SK-N-SH treated with all-trans-retinoic acid at 6 μM for 48 hours (cell line): ENCODE data around the gene RIOX2.

Source experiments
- ATAC-seq: fragments of 200-7000 bp; cut with Tn5 transposase; 3 replicates; pipeline ENCODE4 v1.9.1; 2020; ENCODE audit warnings: mild to moderate bottlenecking, moderate library complexity
- ARNTL ChIP-seq: fragments of 450-650 bp; formaldehyde crosslinking; IDR thresholded peaks from 2 replicates; pipeline ENCODE4 v1.5.0; 2020; ENCODE audit warnings: low read depth, mild to moderate bottlenecking, moderate library complexity, borderline replicate concordance
- CREB5 ChIP-seq: fragments of 250-450 bp; sonication (Bioruptor Pico); IDR thresholded peaks from 2 replicates; pipeline ENCODE4 v1.5.1; 2020; ENCODE audit warnings: low read depth, mild to moderate bottlenecking, moderate library complexity
- CSDC2 ChIP-seq: fragments of 250-450 bp; sonication (Bioruptor Pico); IDR thresholded peaks from 2 replicates; pipeline ENCODE4 v1.5.0; 2020; ENCODE audit warnings: mild to moderate bottlenecking, moderate library complexity
- CSRNP3 ChIP-seq: fragments of 250-450 bp; sonication (Bioruptor Pico); IDR thresholded peaks from 2 replicates; pipeline ENCODE4 v1.5.1; 2021; ENCODE audit warnings: mild to moderate bottlenecking, moderate library complexity
- ESRRG ChIP-seq: fragments of 250-450 bp; sonication (Bioruptor Pico); IDR thresholded peaks from 2 replicates; pipeline ENCODE4 v1.6.1; 2021; ENCODE audit warnings: mild to moderate bottlenecking
- GLIS3 ChIP-seq: fragments of 250-450 bp; sonication (Bioruptor Pico); IDR thresholded peaks from 2 replicates; pipeline ENCODE4 v1.5.0; 2020; ENCODE audit warnings: mild to moderate bottlenecking, moderate library complexity
- PATZ1 ChIP-seq: fragments of 250-450 bp; sonication (Bioruptor Pico); IDR thresholded peaks from 2 replicates; pipeline ENCODE4 v1.8.0; 2020; ENCODE audit warnings: mild to moderate bottlenecking, moderate library complexity, borderline replicate concordance
- POU6F1 ChIP-seq: fragments of 250-450 bp; sonication (Bioruptor Pico); IDR thresholded peaks from 2 replicates; pipeline ENCODE4 v1.8.0; 2021; ENCODE audit warnings: low read depth, mild to moderate bottlenecking, moderate library complexity, borderline replicate concordance
- PPARA ChIP-seq: fragments of 250-450 bp; sonication (Bioruptor Pico); IDR thresholded peaks from 2 replicates; pipeline ENCODE4 v1.5.0; 2020; ENCODE audit warnings: mild to moderate bottlenecking, borderline replicate concordance
- RARB ChIP-seq: fragments of 250-450 bp; sonication (Bioruptor Pico); IDR thresholded peaks from 2 replicates; pipeline ENCODE4 v1.8.0; 2021; ENCODE audit warnings: mild to moderate bottlenecking, moderate library complexity
- SNAI2 ChIP-seq: fragments of 250-450 bp; sonication (Bioruptor Pico); IDR thresholded peaks from 2 replicates; pipeline ENCODE4 v1.5.0; 2020; ENCODE audit warnings: mild to moderate bottlenecking, moderate library complexity
- TCF4 ChIP-seq: fragments of 250-450 bp; sonication (Bioruptor Pico); IDR thresholded peaks from 2 replicates; pipeline ENCODE4 v1.8.0; 2021; ENCODE audit warnings: mild to moderate bottlenecking, moderate library complexity, borderline replicate concordance
- TOX ChIP-seq: fragments of 250-450 bp; sonication (Bioruptor Pico); IDR thresholded peaks from 2 replicates; pipeline ENCODE4 v1.8.0; 2021; ENCODE audit warnings: mild to moderate bottlenecking, moderate library complexity, borderline replicate concordance
- TSHZ2 ChIP-seq: fragments of 250-450 bp; sonication (Bioruptor Pico); IDR thresholded peaks from 2 replicates; pipeline ENCODE4 v1.5.0; 2020; ENCODE audit warnings: mild to moderate bottlenecking, moderate library complexity
- ZC3H10 ChIP-seq: fragments of 250-450 bp; sonication (Bioruptor Pico); IDR thresholded peaks from 2 replicates; pipeline ENCODE4 v1.5.1; 2021; ENCODE audit warnings: mild to moderate bottlenecking, moderate library complexity
- ZFP3 ChIP-seq: fragments of 250-450 bp; sonication (Bioruptor Pico); IDR thresholded peaks from 2 replicates; pipeline ENCODE4 v1.5.0; 2020; ENCODE audit warnings: mild to moderate bottlenecking, moderate library complexity
- ZFP30 ChIP-seq: fragments of 450-650 bp; formaldehyde crosslinking; IDR thresholded peaks from 2 replicates; pipeline ENCODE4 v1.5.0; 2022; ENCODE audit warnings: mild to moderate bottlenecking, moderate library complexity
- ZNF565 ChIP-seq: fragments of 450-650 bp; formaldehyde crosslinking; conservative IDR thresholded peaks from 2 replicates; pipeline ENCODE4 v1.5.0; 2020; ENCODE audit warnings: low read depth, mild to moderate bottlenecking, moderate library complexity
- ZNF70 ChIP-seq: fragments of 450-650 bp; formaldehyde crosslinking; IDR thresholded peaks from 2 replicates; pipeline ENCODE4 v1.5.0; 2020; ENCODE audit warnings: mild to moderate bottlenecking, moderate library complexity
- ZNF8 ChIP-seq: fragments of 450-650 bp; formaldehyde crosslinking; IDR thresholded peaks from 2 replicates; pipeline ENCODE4 v1.5.0; 2020; ENCODE audit warnings: mild to moderate bottlenecking, moderate library complexity

The RIOX2 gene

DNA sequence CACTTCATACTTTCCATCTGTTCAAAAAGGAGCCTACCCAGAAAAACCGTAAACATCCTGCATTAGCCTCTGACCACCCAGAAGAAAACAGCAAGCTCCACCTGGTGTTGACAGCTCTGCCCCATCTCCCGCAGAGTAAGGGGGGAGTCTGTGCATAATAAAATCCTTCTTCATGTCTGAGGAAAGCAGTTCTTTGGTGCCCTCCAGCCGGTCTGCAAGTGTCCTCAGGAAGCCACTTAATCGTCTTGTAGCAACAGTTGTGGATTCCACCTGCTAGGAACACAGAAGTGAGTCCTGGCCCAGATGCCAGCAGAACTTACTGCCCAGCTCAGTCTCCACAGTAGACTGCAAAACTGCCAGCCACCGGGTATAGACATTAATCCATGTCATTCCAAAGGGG lies 22.5 kb downstream of the RIOX2 start:
- no peak for ATAC-seq
- TF ChIP-seq ZNF8 (CRISPR knock-in tag) (no peak), PATZ1 (no peak), SNAI2 (CRISPR knock-in tag) (no peak), CSDC2 (CRISPR knock-in tag) (no peak), ARNTL (CRISPR knock-in tag) (no peak), TCF4 (CRISPR knock-in tag) (no peak), POU6F1 (CRISPR knock-in tag) (no peak), TOX (CRISPR knock-in tag) (no peak), ZC3H10 (CRISPR knock-in tag) (no peak), ZNF70 (CRISPR knock-in tag) (no peak), ZNF565 (CRISPR knock-in tag) (no peak), GLIS3 (CRISPR knock-in tag) (no peak), ZFP3 (CRISPR knock-in tag) (no peak), PPARA (CRISPR knock-in tag) (no peak), CREB5 (CRISPR knock-in tag) (no peak), CSRNP3 (CRISPR knock-in tag) (no peak), ZFP30 (CRISPR knock-in tag) (no peak), ESRRG (CRISPR knock-in tag) (no peak), RARB (CRISPR knock-in tag) (no peak)

- ATAC-seq, result no peak
- TF ChIP-seq POU6F1 (CRISPR knock-in tag) (no peak), ESRRG (CRISPR knock-in tag) (no peak)
Measured at GRCh38 chr3:97949110-97949485, 23.1 kb downstream of the RIOX2 start.

GRCh38 chr3:97948351-97949109 lies 23.7 kb downstream of the RIOX2 start:
- no peak for ATAC-seq
- TF ChIP-seq ZNF565 (CRISPR knock-in tag) (no peak), CREB5 (CRISPR knock-in tag) (no peak), ZNF70 (CRISPR knock-in tag) (no peak), TOX (CRISPR knock-in tag) (no peak), ESRRG (CRISPR knock-in tag) (no peak), RARB (CRISPR knock-in tag) (no peak), CSRNP3 (CRISPR knock-in tag) (no peak), TSHZ2 (CRISPR knock-in tag) (no peak), PATZ1 (no peak), ARNTL (CRISPR knock-in tag) (no peak), ZFP30 (CRISPR knock-in tag) (no peak)
